Measurements from ENCODE around the gene TNFRSF21. TPM values are rescaled to one million over a fixed set of nuclear protein-coding genes. Genes with fewer than 3 reads are reported as not detected.

The TNFRSF21 gene
- total RNA-seq, 2 donors from 2014 or later = 24.6 to 26.0 TPM

DNA sequence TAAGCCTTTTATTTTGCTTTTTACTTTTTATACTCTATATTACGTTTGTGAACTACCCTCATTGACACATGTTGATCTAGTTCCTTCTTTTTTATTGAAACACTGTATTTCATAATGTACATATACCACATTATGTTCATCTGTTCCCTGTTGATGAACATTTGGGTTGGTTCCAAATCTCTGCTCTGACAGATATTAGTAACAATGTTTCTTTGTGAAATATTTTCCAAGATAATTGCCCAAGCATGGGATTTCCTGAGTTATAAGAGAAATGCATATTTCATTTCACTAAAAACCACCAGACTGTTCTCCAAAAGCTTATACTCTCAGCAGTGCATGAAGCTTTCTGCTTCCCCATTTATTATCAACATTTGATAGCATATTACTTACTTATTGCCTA is 44.2 kb upstream of the TNFRSF21 start:
- Histone ChIP-seq H3K27me3 (no peaks in the 10 kb centered on the region), H3K4me1 (no peaks in the 10 kb centered on the region), H3K9me3 (no peaks in the 10 kb centered on the region), H3K36me3 (replicated peaks in 1 of 2; ENCODE audit: insufficient read depth in 1 of 2, low read depth in 2 of 2) (no peaks in the 10 kb centered on the region), H3K27ac (no peak overlapping the region), H3K4me3 (no peak overlapping the region)
- intact Hi-C loops (cut with DNase I) = no loop called here
- 41 to 65% methylated on average over 1 of the region's 1 CpG for WGBS, 2 donors
- TF ChIP-seq, protein P1, sequence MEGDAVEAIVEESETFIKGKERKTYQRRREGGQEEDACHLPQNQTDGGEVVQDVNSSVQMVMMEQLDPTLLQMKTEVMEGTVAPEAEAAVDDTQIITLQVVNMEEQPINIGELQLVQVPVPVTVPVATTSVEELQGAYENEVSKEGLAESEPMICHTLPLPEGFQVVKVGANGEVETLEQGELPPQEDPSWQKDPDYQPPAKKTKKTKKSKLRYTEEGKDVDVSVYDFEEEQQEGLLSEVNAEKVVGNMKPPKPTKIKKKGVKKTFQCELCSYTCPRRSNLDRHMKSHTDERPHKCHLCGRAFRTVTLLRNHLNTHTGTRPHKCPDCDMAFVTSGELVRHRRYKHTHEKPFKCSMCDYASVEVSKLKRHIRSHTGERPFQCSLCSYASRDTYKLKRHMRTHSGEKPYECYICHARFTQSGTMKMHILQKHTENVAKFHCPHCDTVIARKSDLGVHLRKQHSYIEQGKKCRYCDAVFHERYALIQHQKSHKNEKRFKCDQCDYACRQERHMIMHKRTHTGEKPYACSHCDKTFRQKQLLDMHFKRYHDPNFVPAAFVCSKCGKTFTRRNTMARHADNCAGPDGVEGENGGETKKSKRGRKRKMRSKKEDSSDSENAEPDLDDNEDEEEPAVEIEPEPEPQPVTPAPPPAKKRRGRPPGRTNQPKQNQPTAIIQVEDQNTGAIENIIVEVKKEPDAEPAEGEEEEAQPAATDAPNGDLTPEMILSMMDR (IDR thresholded peaks at IDR 0.05) = no peak
- no peak for TF ChIP-seq POLR2A (IDR thresholded peaks at IDR 0.05)
- DNase-seq (no peak), ATAC-seq (no peak)

DNA sequence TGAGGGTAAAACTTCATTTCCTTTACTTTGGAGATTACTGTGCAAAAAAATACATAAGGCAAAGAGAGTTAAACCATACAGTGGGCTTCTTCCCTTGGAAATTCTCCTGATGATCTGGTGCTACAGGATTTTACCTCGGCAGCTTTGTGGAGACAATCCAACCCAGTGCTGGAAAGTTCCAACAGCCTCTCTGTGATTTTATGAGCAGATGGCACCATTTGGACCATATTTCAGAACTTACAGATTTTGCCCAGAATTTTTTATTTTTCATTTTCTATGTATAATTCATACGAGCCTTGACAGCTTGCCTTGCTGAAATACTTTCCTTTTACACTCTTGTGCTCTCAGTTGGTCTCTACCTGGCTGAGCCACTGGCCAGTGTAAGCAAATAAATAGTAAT is 43.3 kb upstream of the TNFRSF21 start:
- H3K9me3 ChIP-seq = no peaks in the 10 kb centered on the region
- H3K27me3 ChIP-seq = no peaks in the 10 kb centered on the region
- TF ChIP-seq, protein P1 (IDR thresholded peaks at IDR 0.05) = no peak
- TF ChIP-seq POLR2A (IDR thresholded peaks at IDR 0.05) = no peak
- no peaks in the 10 kb centered on the region for H3K4me1 ChIP-seq
- H3K27ac ChIP-seq = no peak overlapping the region
- no peak overlapping the region for H3K4me3 ChIP-seq
- no peaks in the 10 kb centered on the region for H3K36me3 ChIP-seq (replicated peaks in 1 of 2; ENCODE audit: insufficient read depth in 1 of 2, low read depth in 2 of 2)
- no peak for DNase-seq
- intact Hi-C loops (cut with DNase I) = no loop called here
- WGBS, 2 donors = 61 to 66% methylated on average over 2 of the region's 2 CpGs
- no peak for ATAC-seq

DNA sequence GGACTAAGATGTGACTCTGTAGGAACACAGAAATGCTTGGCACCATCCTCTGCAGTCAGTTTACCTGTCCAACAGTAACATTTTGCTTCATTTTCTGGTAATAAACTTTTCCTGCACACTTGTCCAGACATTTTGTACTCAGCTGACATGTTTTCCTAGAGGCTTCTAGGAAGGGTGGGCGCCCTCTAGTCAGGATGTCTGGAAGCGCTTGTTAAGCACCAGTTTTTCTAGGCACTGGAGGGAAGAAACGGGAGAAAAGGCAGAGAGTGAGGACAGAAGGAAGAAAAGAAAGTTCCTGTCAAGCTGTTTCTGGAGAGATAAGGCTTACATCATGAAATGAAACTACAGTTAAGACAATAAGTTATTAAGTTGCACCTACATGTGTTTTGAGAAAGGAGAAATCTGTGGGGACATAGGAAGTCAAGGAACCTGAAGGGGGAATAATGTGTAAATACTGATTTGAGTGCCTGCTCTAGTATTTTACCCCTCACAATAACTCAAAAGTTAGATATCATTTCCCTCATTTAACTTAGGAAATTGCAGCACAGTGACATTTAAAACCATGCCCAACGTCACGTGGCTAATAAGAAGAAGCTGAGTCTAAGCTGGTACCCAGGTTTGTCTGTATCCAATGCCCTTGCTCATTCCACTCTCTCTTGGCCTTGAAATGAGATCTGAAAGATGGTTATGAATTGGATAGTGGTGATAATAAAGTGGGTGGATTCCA is 42.7 kb upstream of the TNFRSF21 start:
- intact Hi-C loops (cut with DNase I) = no loop called here
- WGBS, 2 donors = 68 to 89% methylated on average over 5 of the region's 5 CpGs
- Histone ChIP-seq H3K4me1 (no peaks in the 10 kb centered on the region), H3K9me3 (no peaks in the 10 kb centered on the region), H3K36me3 (replicated peaks in 1 of 2; ENCODE audit: insufficient read depth in 1 of 2, low read depth in 2 of 2) (no peaks in the 10 kb centered on the region), H3K4me3 (no peak overlapping the region), H3K27me3 (no peaks in the 10 kb centered on the region), H3K27ac (no peak overlapping the region)
- TF ChIP-seq, protein P1 (IDR thresholded peaks at IDR 0.05) = no peak
- TF ChIP-seq POLR2A (IDR thresholded peaks at IDR 0.05) = no peak
- ATAC-seq = no peak
- DNase-seq = no peak

DNA sequence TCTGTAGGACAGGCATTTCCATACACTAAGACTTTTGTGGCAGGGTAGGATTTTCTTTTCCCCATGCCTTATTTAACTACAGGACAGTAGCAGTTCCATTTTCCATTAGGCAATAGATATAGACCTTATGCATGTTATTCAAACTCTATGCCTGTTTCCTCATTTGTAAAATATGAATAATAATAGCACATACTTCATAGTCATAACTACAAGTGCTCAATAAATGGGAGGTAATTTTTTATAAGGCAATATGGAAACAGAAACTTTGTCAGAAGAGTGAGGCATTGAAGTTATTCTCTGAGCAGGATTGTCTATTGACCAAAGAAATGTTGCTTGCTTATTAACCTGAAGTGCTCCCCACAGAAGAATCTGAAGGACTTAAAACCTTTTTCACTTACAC is 41.9 kb upstream of the TNFRSF21 start:
- Histone ChIP-seq H3K27me3 (no peaks in the 10 kb centered on the region), H3K4me1 (no peaks in the 10 kb centered on the region), H3K36me3 (replicated peaks in 1 of 2; ENCODE audit: insufficient read depth in 1 of 2, low read depth in 2 of 2) (no peaks in the 10 kb centered on the region), H3K9me3 (no peaks in the 10 kb centered on the region), H3K27ac (no peak overlapping the region), H3K4me3 (no peak overlapping the region)
- ATAC-seq = no peak
- DNase-seq = no peak
- intact Hi-C loops (cut with DNase I) = no loop called here
- TF ChIP-seq, protein P1 (IDR thresholded peaks at IDR 0.05) = no peak
- TF ChIP-seq POLR2A (IDR thresholded peaks at IDR 0.05) = no peak

DNA sequence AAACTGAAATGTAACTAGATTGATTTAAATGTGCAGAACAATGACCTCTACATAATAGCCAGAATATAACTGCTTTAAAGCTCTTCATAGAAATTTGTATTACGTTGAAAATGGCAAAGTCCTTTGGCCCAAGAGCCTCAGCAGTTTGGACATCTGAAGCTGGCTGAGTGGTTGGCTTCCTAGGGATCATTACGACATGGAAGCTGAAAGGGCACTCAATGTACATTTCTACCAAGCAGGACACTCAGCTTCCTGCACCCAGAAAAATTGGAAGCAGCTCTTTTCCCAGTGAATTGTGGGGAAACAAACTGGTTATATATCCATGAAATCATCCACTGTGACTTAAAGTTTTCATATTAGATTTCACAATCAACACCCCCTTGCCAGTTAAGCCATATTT is 40.2 kb upstream of the TNFRSF21 start:
- intact Hi-C loops (cut with DNase I) = no loop called here
- no peak overlapping the region for H3K4me3 ChIP-seq

More for the DNA sequence above, 40.2 kb upstream of the TNFRSF21 start:
- 63 to 72% methylated on average over 2 of the region's 2 CpGs for WGBS, 2 donors
- ATAC-seq (no peak), DNase-seq (no peak)
- Histone ChIP-seq H3K27ac (no peak overlapping the region), H3K36me3 (replicated peaks in 1 of 2; ENCODE audit: insufficient read depth in 1 of 2, low read depth in 2 of 2) (no peaks in the 10 kb centered on the region), H3K9me3 (no peaks in the 10 kb centered on the region), H3K4me1 (no peaks in the 10 kb centered on the region), H3K27me3 (no peaks in the 10 kb centered on the region)
- no peak for TF ChIP-seq POLR2A (IDR thresholded peaks at IDR 0.05)
- TF ChIP-seq, protein P1 (IDR thresholded peaks at IDR 0.05) = no peak

Data from body of pancreas (tissue), 4 donors.